Endothelial cell of umbilical vein (primary cell): ENCODE measurements around the gene PGF.

Experiments used
- CTCF ChIP-seq, 2 donors: IDR thresholded peaks; 1 replicate in 1 of 2; 2 replicates in 1 of 2; pipeline ENCODE4 v1.5.1; 2011; ENCODE audit warnings: low read length in 2 of 2, mild to moderate bottlenecking in 2 of 2, moderate library complexity in 2 of 2, control low read depth in 1 of 2, inconsistent platforms in 1 of 2, low read depth in 1 of 2; ENCODE audit not compliant: insufficient read depth in 1 of 2; ENCODE audit errors: extremely low read depth in 1 of 2
- MYC ChIP-seq: IDR thresholded peaks from one replicate; pipeline ENCODE4 v1.6.1; 2011; ENCODE audit warnings: mild to moderate bottlenecking, low read depth, low read length
- POLR2A ChIP-seq: IDR thresholded peaks from 2 replicates; pipeline ENCODE4 v1.6.1; 2012; ENCODE audit warnings: low read depth, mild to moderate bottlenecking, control low read depth, low read length

GRCh38 chr14:74965486-74966153, 10.2 kb upstream of the PGF start:
- TF ChIP-seq CTCF (IDR thresholded peaks at IDR 0.05; ENCODE audit: extremely low read depth in 1 of 2, insufficient read depth in 1 of 2, low read depth in 1 of 2, low read length in 2 of 2): no peak
- TF ChIP-seq POLR2A: no peak
- TF ChIP-seq MYC: no peak
